ENCODE measurements around the gene USP47. TPM values are rescaled to one million over a fixed set of nuclear protein-coding genes. Genes with fewer than 3 reads are reported as not detected.

USP47 gene
- total RNA-seq, 2 experiments from 2014 or later = 42.2 to 44.1 TPM

DNA sequence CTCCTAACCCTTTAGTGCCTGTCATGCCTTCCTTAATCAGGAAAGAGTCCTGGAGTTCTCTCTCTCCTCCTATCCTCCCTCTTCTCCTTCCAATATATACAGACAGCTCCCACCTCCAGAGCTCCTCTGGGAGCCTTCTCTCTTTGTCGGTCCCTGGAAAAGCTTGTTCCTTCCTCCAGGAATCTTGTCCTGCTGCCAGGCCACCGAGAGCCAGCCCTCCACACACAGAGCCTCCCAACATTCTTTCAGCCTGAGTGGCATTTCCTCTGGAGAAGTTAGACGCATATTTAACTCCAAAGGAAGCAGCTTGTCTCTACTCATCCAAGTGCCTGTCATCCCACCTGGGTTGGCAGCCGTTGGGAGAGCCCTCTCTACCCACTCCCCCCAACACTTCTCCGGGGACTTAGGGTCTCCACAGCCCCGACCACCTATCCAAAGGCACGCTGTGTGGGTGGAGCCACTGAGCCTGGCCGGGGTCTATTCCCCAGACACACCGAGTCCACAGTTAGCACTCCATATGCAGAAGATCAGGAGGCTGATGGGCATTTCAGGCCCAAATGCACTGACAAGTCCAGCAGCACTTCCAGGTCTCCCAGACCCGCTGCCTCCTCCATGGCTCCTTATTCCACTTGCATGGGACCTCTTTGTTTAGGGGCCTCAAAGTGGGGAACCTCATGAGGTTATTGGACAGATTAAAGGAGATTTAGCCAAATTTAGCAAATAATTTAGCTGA, 135.6 kb downstream of the USP47 start:
- no peaks in the 10 kb centered on the region for H3K9me2 ChIP-seq (ENCODE audit: insufficient read depth, low read length)
- no peaks in the 10 kb centered on the region for H3K9me3 ChIP-seq (ENCODE audit: low read length)
- no TSS peak for BruUV-seq (replicated peaks)
- no peak overlapping the region for H3K27ac ChIP-seq (ENCODE audit: low read depth, low read length, poor library complexity, severe bottlenecking)
- H3K36me3 ChIP-seq (ENCODE audit: insufficient read depth, low read length) = no peaks in the 10 kb centered on the region
- intact Hi-C loops (cut with micrococcal nuclease; ENCODE audit: unreplicated experiment) = no loop called here
- H2AFZ ChIP-seq (ENCODE audit: low read length) = no peak overlapping the region
- TF ChIP-seq EZH2phosphoT487 (IDR thresholded peaks at IDR 0.05; ENCODE audit: borderline replicate concordance, low read depth, low read length) = no peak
- TF ChIP-seq, protein P1, sequence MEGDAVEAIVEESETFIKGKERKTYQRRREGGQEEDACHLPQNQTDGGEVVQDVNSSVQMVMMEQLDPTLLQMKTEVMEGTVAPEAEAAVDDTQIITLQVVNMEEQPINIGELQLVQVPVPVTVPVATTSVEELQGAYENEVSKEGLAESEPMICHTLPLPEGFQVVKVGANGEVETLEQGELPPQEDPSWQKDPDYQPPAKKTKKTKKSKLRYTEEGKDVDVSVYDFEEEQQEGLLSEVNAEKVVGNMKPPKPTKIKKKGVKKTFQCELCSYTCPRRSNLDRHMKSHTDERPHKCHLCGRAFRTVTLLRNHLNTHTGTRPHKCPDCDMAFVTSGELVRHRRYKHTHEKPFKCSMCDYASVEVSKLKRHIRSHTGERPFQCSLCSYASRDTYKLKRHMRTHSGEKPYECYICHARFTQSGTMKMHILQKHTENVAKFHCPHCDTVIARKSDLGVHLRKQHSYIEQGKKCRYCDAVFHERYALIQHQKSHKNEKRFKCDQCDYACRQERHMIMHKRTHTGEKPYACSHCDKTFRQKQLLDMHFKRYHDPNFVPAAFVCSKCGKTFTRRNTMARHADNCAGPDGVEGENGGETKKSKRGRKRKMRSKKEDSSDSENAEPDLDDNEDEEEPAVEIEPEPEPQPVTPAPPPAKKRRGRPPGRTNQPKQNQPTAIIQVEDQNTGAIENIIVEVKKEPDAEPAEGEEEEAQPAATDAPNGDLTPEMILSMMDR (conservative IDR thresholded peaks at IDR 0.05; ENCODE audit: low read length) = no peak
- no peak for DNase-seq (ENCODE audit: low spot score)
- no peaks in the 10 kb centered on the region for H4K20me1 ChIP-seq (ENCODE audit: insufficient read depth, low read length)
- no peaks in the 10 kb centered on the region for H3K79me2 ChIP-seq (ENCODE audit: insufficient read depth, low read depth, low read length)
- no peaks in the 10 kb centered on the region for H3K4me1 ChIP-seq (ENCODE audit: insufficient read depth, low read length, poor library complexity, severe bottlenecking)
- ChIA-PET POLR2A (no interaction called here), CTCF (ENCODE audit: unreplicated experiment) (no interaction called here)
- no peak overlapping the region for H3K4me2 ChIP-seq (ENCODE audit: low read length)
- H3K4me3 ChIP-seq (ENCODE audit: low read depth, low read length, poor library complexity, severe bottlenecking) = no peak overlapping the region

DNA sequence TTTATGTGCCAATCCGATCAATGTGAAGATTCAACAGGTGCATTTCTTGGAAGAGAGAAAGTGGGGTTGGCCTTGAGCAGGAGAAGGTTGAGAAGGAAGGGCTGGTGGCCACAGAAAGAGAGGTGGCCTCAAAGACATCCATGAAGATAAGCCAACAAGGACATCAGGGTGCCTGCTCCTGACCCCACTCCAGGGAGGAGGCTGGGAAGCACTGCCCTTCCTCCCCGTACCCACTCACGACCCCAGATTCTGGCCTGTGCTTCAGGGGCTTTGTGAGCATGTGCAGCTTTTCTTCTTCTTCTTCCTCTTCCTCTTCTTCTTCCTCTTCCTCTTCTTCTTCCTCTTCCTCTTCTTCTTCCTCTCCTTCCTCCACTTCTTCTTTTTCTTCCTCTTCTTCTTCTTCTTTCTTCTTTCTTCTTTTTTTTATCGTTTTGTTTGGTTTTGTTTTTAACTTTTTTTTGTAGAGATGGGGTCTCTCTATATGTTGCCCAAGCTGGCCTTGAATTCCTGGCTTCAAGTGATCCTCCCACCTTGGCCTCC, 136.4 kb downstream of the USP47 start:
- no TSS peak for BruUV-seq (replicated peaks)
- TF ChIP-seq, protein P1 (conservative IDR thresholded peaks at IDR 0.05; ENCODE audit: low read length) = no peak
- no peak for TF ChIP-seq EZH2phosphoT487 (IDR thresholded peaks at IDR 0.05; ENCODE audit: borderline replicate concordance, low read depth, low read length)
- POLR2A ChIA-PET = no interaction called here
- H3K27ac ChIP-seq (ENCODE audit: low read depth, low read length, poor library complexity, severe bottlenecking) = no peak overlapping the region
- no peaks in the 10 kb centered on the region for H3K9me3 ChIP-seq (ENCODE audit: low read length)
- no peak overlapping the region for H3K4me3 ChIP-seq (ENCODE audit: low read depth, low read length, poor library complexity, severe bottlenecking)
- no peaks in the 10 kb centered on the region for H3K36me3 ChIP-seq (ENCODE audit: insufficient read depth, low read length)
- no peak overlapping the region for H3K4me2 ChIP-seq (ENCODE audit: low read length)
- H2AFZ ChIP-seq (ENCODE audit: low read length) = no peak overlapping the region
- H3K9me2 ChIP-seq (ENCODE audit: insufficient read depth, low read length) = no peaks in the 10 kb centered on the region
- no peaks in the 10 kb centered on the region for H3K79me2 ChIP-seq (ENCODE audit: insufficient read depth, low read depth, low read length)
- intact Hi-C loops (cut with micrococcal nuclease; ENCODE audit: unreplicated experiment) = no loop called here
- DNase-seq (ENCODE audit: low spot score) = no peak
- H3K4me1 ChIP-seq (ENCODE audit: insufficient read depth, low read length, poor library complexity, severe bottlenecking) = no peaks in the 10 kb centered on the region
- CTCF ChIA-PET (ENCODE audit: unreplicated experiment) = no interaction called here
- H4K20me1 ChIP-seq (ENCODE audit: insufficient read depth, low read length) = no peaks in the 10 kb centered on the region

DNA sequence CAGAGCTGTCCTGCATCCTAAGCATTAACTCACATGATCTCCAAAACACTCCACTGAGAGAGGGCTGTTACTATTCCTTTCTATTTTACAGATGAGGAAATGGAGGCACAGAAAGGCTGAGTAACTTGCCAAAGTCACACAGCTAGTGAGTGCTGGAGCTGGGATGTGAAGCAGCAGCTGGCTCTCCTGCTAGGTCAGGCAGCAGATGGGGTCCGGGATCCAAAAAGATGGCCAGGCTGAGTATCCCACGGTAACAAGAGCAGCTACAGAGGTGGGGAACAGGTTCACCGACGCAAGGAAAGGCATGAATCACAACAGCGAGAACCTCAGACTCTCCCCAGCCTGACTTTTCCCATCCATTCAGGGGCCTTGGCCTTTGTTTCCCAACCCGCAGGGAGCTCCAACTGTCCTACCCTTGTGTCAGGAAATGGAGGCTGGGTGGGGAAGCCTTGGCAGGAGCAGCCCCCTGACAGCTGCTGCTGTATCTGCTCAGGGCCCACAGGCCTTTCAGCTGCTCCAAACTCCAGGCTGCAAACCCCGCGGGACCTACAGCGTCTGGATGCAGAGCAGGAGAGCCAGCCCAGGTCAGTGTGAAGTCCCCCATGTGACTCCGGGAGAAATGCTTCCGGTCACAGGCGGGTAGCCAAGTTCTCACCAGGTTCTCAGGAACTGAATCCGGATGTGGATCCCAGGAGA, 137.2 kb downstream of the USP47 start:
- BruUV-seq (replicated peaks) = no TSS peak
- ChIA-PET CTCF (ENCODE audit: unreplicated experiment) (no interaction called here), POLR2A (no interaction called here)
- H3K9me3 ChIP-seq (ENCODE audit: low read length) = no peaks in the 10 kb centered on the region
- H3K27ac ChIP-seq (ENCODE audit: low read depth, low read length, poor library complexity, severe bottlenecking) = no peak overlapping the region
- no peaks in the 10 kb centered on the region for H4K20me1 ChIP-seq (ENCODE audit: insufficient read depth, low read length)
- no peaks in the 10 kb centered on the region for H3K79me2 ChIP-seq (ENCODE audit: insufficient read depth, low read depth, low read length)
- H3K4me2 ChIP-seq (ENCODE audit: low read length) = no peak overlapping the region
- no peak overlapping the region for H2AFZ ChIP-seq (ENCODE audit: low read length)
- no peak overlapping the region for H3K4me3 ChIP-seq (ENCODE audit: low read depth, low read length, poor library complexity, severe bottlenecking)
- no peak for DNase-seq (ENCODE audit: low spot score)
- TF ChIP-seq, protein P1 (conservative IDR thresholded peaks at IDR 0.05; ENCODE audit: low read length) = no peak
- no peak for TF ChIP-seq EZH2phosphoT487 (IDR thresholded peaks at IDR 0.05; ENCODE audit: borderline replicate concordance, low read depth, low read length)
- H3K36me3 ChIP-seq (ENCODE audit: insufficient read depth, low read length) = no peaks in the 10 kb centered on the region
- no peaks in the 10 kb centered on the region for H3K9me2 ChIP-seq (ENCODE audit: insufficient read depth, low read length)
- no peaks in the 10 kb centered on the region for H3K4me1 ChIP-seq (ENCODE audit: insufficient read depth, low read length, poor library complexity, severe bottlenecking)
- intact Hi-C loops (cut with micrococcal nuclease; ENCODE audit: unreplicated experiment) = no loop called here
